ENCODE results near the gene PLPPR5. TPM values are rescaled to one million over a fixed set of nuclear protein-coding genes. Genes with fewer than 3 reads are reported as not detected.
A peak's percentile ranks its signal among the peaks of the same experiment; 100 is the strongest.

The PLPPR5 gene
- total and polyA plus RNA-seq, 2 experiments from 2014 or later = not detected

DNA sequence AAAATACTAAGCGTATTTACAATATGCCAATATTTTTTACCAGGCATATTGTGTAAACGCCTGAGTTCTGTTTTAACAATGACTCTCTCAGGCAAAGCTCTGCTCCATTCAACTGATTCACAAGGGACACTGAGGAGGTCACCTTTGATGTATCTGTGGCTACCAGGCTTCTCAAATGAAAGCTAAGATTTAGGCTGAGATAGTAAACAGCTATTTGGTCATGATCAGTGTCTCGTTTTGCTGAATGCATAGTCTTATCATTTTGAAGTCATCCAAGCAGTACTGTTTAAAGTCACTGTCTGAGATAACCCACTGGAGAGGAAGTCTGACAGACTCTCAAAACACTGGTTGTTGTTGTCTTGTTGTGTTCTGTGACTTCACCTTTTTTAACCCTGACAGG is 13.7 kb upstream of the PLPPR5 start:
- WGBS, 2 experiments (ENCODE audit: low coverage in 1 of 2, low lambda C conversion rate in 2 of 2, missing lambda C conversion rate in 2 of 2) = 56 to 64% methylated on average over 3 of the region's 3 CpGs
- no peak for DNase-seq
- Histone ChIP-seq H3K27me3 (replicated peaks; ENCODE audit: insufficient read depth) (no peaks in the 10 kb centered on the region), H3K9me2 (ENCODE audit: insufficient read depth) (no peaks in the 10 kb centered on the region), H3K79me2 (ENCODE audit: insufficient read depth) (no peaks in the 10 kb centered on the region), H3K27ac (no peak overlapping the region), H4K20me1 (ENCODE audit: insufficient read depth) (no peaks in the 10 kb centered on the region), H3K9ac (no peak overlapping the region), H3K9me3 (ENCODE audit: low read depth) (no peaks in the 10 kb centered on the region), H3K4me3 (no peak overlapping the region), H3F3A (ENCODE audit: insufficient read depth) (no peaks in the 10 kb centered on the region), H2AFZ (no peak overlapping the region), H3K36me3 (ENCODE audit: low read depth) (no peaks in the 10 kb centered on the region), H3K4me2 (ENCODE audit: unreplicated experiment) (no peak overlapping the region), H3K4me1 (ENCODE audit: insufficient read depth) (no peaks in the 10 kb centered on the region)
- in situ Hi-C loops (cut with MboI) = no loop called here
- TF ChIP-seq EZH2 (IDR thresholded peaks at IDR 0.05; ENCODE audit: insufficient read depth, poor library complexity, severe bottlenecking) (no peak), EZH2phosphoT487 (IDR thresholded peaks at IDR 0.05; ENCODE audit: insufficient read depth, low read depth) (no peak)

DNA sequence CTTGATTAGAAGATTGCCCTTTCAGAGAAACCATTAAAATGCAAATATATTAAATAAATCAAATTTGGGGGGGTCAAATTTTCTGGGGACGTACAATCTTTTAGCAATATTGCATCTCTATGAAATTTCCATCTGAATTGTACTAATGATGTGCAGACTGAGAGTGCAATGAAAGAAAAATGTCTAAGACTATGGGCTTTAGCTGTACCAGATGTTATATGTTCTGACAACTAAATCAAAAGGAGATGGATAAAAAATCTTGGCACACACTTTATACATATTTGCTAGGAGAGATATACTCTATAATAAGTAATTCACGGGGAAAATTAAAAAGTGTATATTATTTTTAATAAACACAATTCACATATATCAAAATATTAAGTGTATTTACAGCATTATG is 13.0 kb upstream of the PLPPR5 start:
- Histone ChIP-seq H3K79me2 (ENCODE audit: insufficient read depth) (no peaks in the 10 kb centered on the region), H3K4me2 (ENCODE audit: unreplicated experiment) (no peak overlapping the region), H2AFZ (no peak overlapping the region), H3K9me2 (ENCODE audit: insufficient read depth) (no peaks in the 10 kb centered on the region), H3K4me3 (no peak overlapping the region), H3F3A (ENCODE audit: insufficient read depth) (no peaks in the 10 kb centered on the region), H3K4me1 (ENCODE audit: insufficient read depth) (no peaks in the 10 kb centered on the region), H3K9ac (no peak overlapping the region), H3K9me3 (ENCODE audit: low read depth) (no peaks in the 10 kb centered on the region), H4K20me1 (ENCODE audit: insufficient read depth) (no peaks in the 10 kb centered on the region), H3K27me3 (replicated peaks; ENCODE audit: insufficient read depth) (no peaks in the 10 kb centered on the region), H3K27ac (no peak overlapping the region), H3K36me3 (ENCODE audit: low read depth) (no peaks in the 10 kb centered on the region)
- 25 to 33% methylated on average over 2 of the region's 2 CpGs for WGBS, 2 experiments (ENCODE audit: low coverage in 1 of 2, low lambda C conversion rate in 2 of 2, missing lambda C conversion rate in 2 of 2)
- DNase-seq = no peak
- in situ Hi-C loops (cut with MboI) = no loop called here
- TF ChIP-seq EZH2 (IDR thresholded peaks at IDR 0.05; ENCODE audit: insufficient read depth, poor library complexity, severe bottlenecking) (no peak), EZH2phosphoT487 (IDR thresholded peaks at IDR 0.05; ENCODE audit: insufficient read depth, low read depth) (no peak)

DNA sequence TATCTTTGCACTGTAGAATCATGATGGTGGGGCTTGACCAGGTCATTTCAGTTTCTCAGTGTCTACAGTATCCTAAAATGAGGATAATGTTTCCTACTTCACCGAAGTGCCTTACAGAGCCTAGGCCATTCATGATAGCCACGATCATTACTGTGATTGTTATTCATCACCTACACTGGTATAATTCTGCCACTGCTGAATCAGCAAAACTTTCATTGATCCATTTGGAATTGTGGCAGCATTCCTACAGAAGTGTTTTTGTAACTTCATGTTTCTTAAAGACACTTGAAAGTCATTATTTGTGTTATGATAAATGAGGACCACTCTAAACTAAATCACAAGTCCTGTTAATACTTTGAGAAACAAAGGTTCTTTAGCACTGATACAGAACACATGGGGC is 6.0 kb upstream of the PLPPR5 start:
- in situ Hi-C loops (cut with MboI) = no loop called here
- Histone ChIP-seq H3K9me2 (ENCODE audit: insufficient read depth) (no peaks in the 10 kb centered on the region), H3K27me3 (replicated peaks; ENCODE audit: insufficient read depth) (peaks cover 18% of the 10 kb centered on the region), H3F3A (ENCODE audit: insufficient read depth) (no peaks in the 10 kb centered on the region), H2AFZ (no peak overlapping the region), H3K79me2 (ENCODE audit: insufficient read depth) (no peaks in the 10 kb centered on the region), H3K36me3 (ENCODE audit: low read depth) (no peaks in the 10 kb centered on the region), H3K9ac (no peak overlapping the region), H3K9me3 (ENCODE audit: low read depth) (no peaks in the 10 kb centered on the region), H3K4me3 (no peak overlapping the region), H3K4me1 (ENCODE audit: insufficient read depth) (no peaks in the 10 kb centered on the region), H3K4me2 (ENCODE audit: unreplicated experiment) (no peak overlapping the region), H4K20me1 (ENCODE audit: insufficient read depth) (no peaks in the 10 kb centered on the region), H3K27ac (no peak overlapping the region)
- TF ChIP-seq EZH2phosphoT487 (IDR thresholded peaks at IDR 0.05; ENCODE audit: insufficient read depth, low read depth) = no peak
- TF ChIP-seq EZH2 (IDR thresholded peaks at IDR 0.05; ENCODE audit: insufficient read depth, poor library complexity, severe bottlenecking) = no peak
- no peak for DNase-seq
- 77% methylated on average over 2 of the region's 2 CpGs for WGBS, 2 experiments (ENCODE audit: low coverage in 1 of 2, low lambda C conversion rate in 2 of 2, missing lambda C conversion rate in 2 of 2)

DNA sequence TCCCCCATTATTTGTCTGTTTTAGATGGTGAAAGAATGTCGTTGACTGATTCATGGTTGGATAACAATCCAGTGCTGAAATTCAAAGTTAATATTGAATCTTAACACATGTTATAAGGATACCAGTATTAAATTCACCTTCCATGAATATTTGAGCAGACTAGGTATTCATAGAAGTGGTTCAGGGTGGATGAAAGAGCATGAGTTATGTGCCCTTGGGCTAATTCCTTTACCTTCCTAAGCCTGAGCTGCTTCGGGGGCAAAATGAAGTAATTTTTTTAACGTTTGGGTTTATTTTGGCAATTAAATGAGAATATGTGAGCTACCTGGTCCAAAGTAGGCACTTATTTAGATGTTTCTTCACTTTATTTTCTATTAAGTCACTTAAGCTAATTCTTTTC is 2.7 kb upstream of the PLPPR5 start:
- peaks cover 4% of the 10 kb centered on the region for H3K4me1 ChIP-seq (ENCODE audit: insufficient read depth)
- TF ChIP-seq EZH2phosphoT487 (IDR thresholded peaks at IDR 0.05; ENCODE audit: insufficient read depth, low read depth) (no peak), EZH2 (IDR thresholded peaks at IDR 0.05; ENCODE audit: insufficient read depth, poor library complexity, severe bottlenecking) (no peak)
- H3K9ac ChIP-seq = no peak overlapping the region
- H3K36me3 ChIP-seq (ENCODE audit: low read depth) = no peaks in the 10 kb centered on the region
- no peaks in the 10 kb centered on the region for H3K79me2 ChIP-seq (ENCODE audit: insufficient read depth)
- peaks cover 34% of the 10 kb centered on the region for H3K27me3 ChIP-seq (replicated peaks; ENCODE audit: insufficient read depth)
- no peak for DNase-seq
- 37 to 38% methylated on average over 3 of the region's 3 CpGs for WGBS, 2 experiments (ENCODE audit: low coverage in 1 of 2, low lambda C conversion rate in 2 of 2, missing lambda C conversion rate in 2 of 2)
- no peaks in the 10 kb centered on the region for H3K9me3 ChIP-seq (ENCODE audit: low read depth)
- H2AFZ ChIP-seq = no peak overlapping the region
- no peaks in the 10 kb centered on the region for H3K9me2 ChIP-seq (ENCODE audit: insufficient read depth)
- no peak overlapping the region for H3K27ac ChIP-seq
- in situ Hi-C loops (cut with MboI) = no loop called here
- H3K4me2 ChIP-seq (ENCODE audit: unreplicated experiment) = no peak overlapping the region
- no peak overlapping the region for H3K4me3 ChIP-seq
- H3F3A ChIP-seq (ENCODE audit: insufficient read depth) = no peaks in the 10 kb centered on the region
- H4K20me1 ChIP-seq (ENCODE audit: insufficient read depth) = no peaks in the 10 kb centered on the region

DNA sequence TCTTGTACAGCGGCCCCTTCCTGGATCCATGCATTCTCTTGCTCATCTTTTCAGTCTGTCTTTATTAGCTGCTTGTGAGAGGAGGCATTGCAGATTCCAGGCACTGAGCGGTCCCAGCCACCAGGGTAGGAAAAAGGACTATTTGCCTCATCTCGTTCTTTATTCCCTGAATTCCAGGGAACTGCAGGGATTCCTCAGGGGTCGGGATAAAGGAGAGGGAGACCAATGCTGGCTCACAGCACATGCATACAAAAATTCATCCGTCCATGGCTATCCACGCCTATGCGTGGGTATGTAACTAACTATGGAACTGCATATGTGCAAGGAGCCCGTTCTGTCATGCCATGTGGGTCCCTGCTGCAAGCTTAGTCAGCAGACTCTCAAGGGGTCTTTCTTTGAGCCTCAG is 879 bp upstream of the PLPPR5 start:
- WGBS, 2 experiments (ENCODE audit: low coverage in 1 of 2, low lambda C conversion rate in 2 of 2, missing lambda C conversion rate in 2 of 2) = 29 to 31% methylated on average over 8 of the region's 8 CpGs
- H3K9me3 ChIP-seq (ENCODE audit: low read depth) = no peaks in the 10 kb centered on the region
- H3K4me3 ChIP-seq = peak overlapping the region; percentile 70

More for the DNA sequence above, 879 bp upstream of the PLPPR5 start:
- peak overlapping the region; percentile 61; the same call in 1 of the 2 replicates for H2AFZ ChIP-seq
- no peaks in the 10 kb centered on the region for H3K79me2 ChIP-seq (ENCODE audit: insufficient read depth)
- no peak for TF ChIP-seq EZH2 (IDR thresholded peaks at IDR 0.05; ENCODE audit: insufficient read depth, poor library complexity, severe bottlenecking)
- no peak for TF ChIP-seq EZH2phosphoT487 (IDR thresholded peaks at IDR 0.05; ENCODE audit: insufficient read depth, low read depth)
- in situ Hi-C loops (cut with MboI) = no loop called here
- no peak overlapping the region for H3K9ac ChIP-seq
- H3K4me1 ChIP-seq (ENCODE audit: insufficient read depth) = peaks cover 4% of the 10 kb centered on the region
- DNase-seq = peak; percentile 29
- H3K27me3 ChIP-seq (replicated peaks; ENCODE audit: insufficient read depth) = peaks cover 34% of the 10 kb centered on the region
- H3K4me2 ChIP-seq (ENCODE audit: unreplicated experiment) = peak overlapping the region; percentile 88
- no peaks in the 10 kb centered on the region for H3K9me2 ChIP-seq (ENCODE audit: insufficient read depth)
- no peaks in the 10 kb centered on the region for H4K20me1 ChIP-seq (ENCODE audit: insufficient read depth)
- no peaks in the 10 kb centered on the region for H3K36me3 ChIP-seq (ENCODE audit: low read depth)
- H3K27ac ChIP-seq = no peak overlapping the region
- no peaks in the 10 kb centered on the region for H3F3A ChIP-seq (ENCODE audit: insufficient read depth)

All from GM23248 (cell line).